DOHH2 (cell line): Measurements from ENCODE around the gene SMARCC2.

Source experiments
- EZH2phosphoT487 ChIP-seq: fragments of 200-600 bp; sonication (generic); IDR thresholded peaks from 2 replicates; pipeline ENCODE4 v1.6.1; 2017; ENCODE audit warnings: borderline replicate concordance, mild to moderate bottlenecking, antibody characterized with exemption, low read length, moderate library complexity, mixed read lengths
- TF ChIP-seq, protein P1 (sequence below): fragments of 200-600 bp; sonication (generic); IDR thresholded peaks from one replicate; pipeline ENCODE4 v1.5.1; 2014; ENCODE audit warnings: antibody characterized with exemption, mild to moderate bottlenecking, low read depth, low read length; ENCODE audit not compliant: poor library complexity, severe bottlenecking

DNA sequence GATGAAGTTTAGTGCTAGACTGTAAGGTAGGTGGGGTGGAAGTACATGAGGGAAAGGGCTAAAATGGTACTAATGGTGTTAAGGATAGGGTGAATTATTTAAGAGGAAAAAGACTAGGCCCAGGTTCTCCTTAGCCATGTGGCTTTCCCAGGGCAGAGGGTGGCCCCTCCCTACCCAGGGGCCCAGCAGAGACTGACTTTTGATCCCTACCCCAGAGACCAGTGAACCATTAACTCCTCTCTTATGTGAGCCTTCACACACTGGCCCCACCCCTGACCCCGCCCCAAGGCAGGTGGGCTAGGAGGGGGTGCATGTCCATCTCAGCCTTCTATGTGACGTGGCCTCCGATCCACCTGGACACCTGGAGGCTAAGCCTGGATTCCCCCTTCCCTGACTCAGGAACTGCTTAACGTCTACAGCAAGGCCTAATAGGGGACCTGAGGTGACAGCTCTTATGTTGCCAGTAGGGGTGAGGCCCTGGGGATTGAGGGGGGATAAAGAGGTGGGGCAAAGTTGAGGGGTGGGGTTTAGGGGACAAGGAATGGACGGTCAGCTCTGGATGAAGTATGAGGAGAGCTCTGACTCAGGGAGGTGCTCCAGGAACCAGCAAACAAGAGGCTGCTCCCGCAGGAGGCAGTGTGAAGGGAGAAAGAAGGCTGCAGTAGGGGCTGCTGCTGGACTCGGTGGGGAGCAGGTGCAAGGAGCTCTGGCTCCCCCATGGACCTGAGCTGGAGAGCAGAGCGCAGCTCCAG, 41.3 kb upstream of the SMARCC2 start:
- TF ChIP-seq, protein P1, sequence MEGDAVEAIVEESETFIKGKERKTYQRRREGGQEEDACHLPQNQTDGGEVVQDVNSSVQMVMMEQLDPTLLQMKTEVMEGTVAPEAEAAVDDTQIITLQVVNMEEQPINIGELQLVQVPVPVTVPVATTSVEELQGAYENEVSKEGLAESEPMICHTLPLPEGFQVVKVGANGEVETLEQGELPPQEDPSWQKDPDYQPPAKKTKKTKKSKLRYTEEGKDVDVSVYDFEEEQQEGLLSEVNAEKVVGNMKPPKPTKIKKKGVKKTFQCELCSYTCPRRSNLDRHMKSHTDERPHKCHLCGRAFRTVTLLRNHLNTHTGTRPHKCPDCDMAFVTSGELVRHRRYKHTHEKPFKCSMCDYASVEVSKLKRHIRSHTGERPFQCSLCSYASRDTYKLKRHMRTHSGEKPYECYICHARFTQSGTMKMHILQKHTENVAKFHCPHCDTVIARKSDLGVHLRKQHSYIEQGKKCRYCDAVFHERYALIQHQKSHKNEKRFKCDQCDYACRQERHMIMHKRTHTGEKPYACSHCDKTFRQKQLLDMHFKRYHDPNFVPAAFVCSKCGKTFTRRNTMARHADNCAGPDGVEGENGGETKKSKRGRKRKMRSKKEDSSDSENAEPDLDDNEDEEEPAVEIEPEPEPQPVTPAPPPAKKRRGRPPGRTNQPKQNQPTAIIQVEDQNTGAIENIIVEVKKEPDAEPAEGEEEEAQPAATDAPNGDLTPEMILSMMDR, result no peak
- no peak for TF ChIP-seq EZH2phosphoT487
